Neural crest cell (in vitro differentiated cells): ENCODE data around the gene OTUD1. TPM values are rescaled to one million over a fixed set of nuclear protein-coding genes. Genes with fewer than 3 reads are reported as not detected.
A peak's percentile ranks its signal among the peaks of the same experiment; 100 is the strongest.

Source experiments
- DNase-seq: peaks from one replicate; pipeline ENCODE4 v3.0.0; 2021; ENCODE audit warnings: low read depth, mixed read lengths, low spot score
- H3K27ac Mint-ChIP-seq: one replicate; pipeline ENCODE4 v1.8.0; 2021; ENCODE audit warnings: mild to moderate bottlenecking, mixed read lengths; ENCODE audit not compliant: unreplicated experiment
- H3K27me3 Mint-ChIP-seq: 2 replicates; pipeline ENCODE4 v1.8.0; 2021; ENCODE audit warnings: low read depth, mild to moderate bottlenecking, mixed read lengths
- H3K36me3 Mint-ChIP-seq: 2 replicates; pipeline ENCODE4 v1.8.0; 2021; ENCODE audit warnings: low read depth, mild to moderate bottlenecking, mixed read lengths
- H3K4me1 Mint-ChIP-seq: 2 replicates; pipeline ENCODE4 v1.8.0; 2021; ENCODE audit warnings: mixed read lengths
- H3K4me3 Mint-ChIP-seq: one replicate; pipeline ENCODE4 v1.8.0; 2021; ENCODE audit warnings: mild to moderate bottlenecking, mixed read lengths
- H3K9me3 Mint-ChIP-seq: 2 replicates; pipeline ENCODE4 v1.8.0; 2021; ENCODE audit warnings: mixed read lengths
- total RNA-seq: library from RNA; stranded (reverse); gene quantifications from 2 replicates; pipeline ENCODE4 v1.2.1, GENCODE V29; 2021
- TF ChIP-seq, protein P1 (sequence below): fragments of 200-600 bp; sonication (generic); conservative IDR thresholded peaks from 2 replicates; pipeline ENCODE4 v1.5.0; 2021; ENCODE audit warnings: antibody characterized with exemption, mild to moderate bottlenecking

OTUD1 gene
- total RNA-seq, 1 donor from 2014 or later = 3.3 TPM

DNA sequence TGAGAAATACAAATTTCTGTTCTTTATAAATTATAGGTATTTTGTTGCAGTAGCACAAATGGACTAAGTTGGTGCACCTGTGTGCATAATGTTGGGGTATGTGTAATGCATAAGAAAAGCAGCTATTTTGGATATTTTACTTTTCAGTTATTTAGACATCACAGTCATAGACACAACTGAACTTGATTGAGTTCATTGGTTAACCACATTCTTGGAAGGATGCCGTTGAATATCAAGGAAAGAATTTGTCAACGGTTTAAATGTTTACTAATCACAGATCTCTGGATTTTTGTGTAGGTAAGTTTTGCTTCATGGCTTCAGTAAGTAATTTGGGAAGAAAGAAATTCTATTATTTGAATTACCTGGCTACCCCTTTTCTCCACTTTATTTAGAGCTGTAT is 4.1 kb downstream of the OTUD1 start:
- no peak for DNase-seq
- TF ChIP-seq, protein P1, sequence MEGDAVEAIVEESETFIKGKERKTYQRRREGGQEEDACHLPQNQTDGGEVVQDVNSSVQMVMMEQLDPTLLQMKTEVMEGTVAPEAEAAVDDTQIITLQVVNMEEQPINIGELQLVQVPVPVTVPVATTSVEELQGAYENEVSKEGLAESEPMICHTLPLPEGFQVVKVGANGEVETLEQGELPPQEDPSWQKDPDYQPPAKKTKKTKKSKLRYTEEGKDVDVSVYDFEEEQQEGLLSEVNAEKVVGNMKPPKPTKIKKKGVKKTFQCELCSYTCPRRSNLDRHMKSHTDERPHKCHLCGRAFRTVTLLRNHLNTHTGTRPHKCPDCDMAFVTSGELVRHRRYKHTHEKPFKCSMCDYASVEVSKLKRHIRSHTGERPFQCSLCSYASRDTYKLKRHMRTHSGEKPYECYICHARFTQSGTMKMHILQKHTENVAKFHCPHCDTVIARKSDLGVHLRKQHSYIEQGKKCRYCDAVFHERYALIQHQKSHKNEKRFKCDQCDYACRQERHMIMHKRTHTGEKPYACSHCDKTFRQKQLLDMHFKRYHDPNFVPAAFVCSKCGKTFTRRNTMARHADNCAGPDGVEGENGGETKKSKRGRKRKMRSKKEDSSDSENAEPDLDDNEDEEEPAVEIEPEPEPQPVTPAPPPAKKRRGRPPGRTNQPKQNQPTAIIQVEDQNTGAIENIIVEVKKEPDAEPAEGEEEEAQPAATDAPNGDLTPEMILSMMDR = no peak
- Mint-ChIP-seq H3K36me3 (no peaks in the 10 kb centered on the region), H3K27ac (no peak overlapping the region), H3K4me3 (peak overlapping the region; percentile 42), H3K4me1 (peaks cover 22% of the 10 kb centered on the region), H3K27me3 (peaks cover 5% of the 10 kb centered on the region), H3K9me3 (no peaks in the 10 kb centered on the region)

DNA sequence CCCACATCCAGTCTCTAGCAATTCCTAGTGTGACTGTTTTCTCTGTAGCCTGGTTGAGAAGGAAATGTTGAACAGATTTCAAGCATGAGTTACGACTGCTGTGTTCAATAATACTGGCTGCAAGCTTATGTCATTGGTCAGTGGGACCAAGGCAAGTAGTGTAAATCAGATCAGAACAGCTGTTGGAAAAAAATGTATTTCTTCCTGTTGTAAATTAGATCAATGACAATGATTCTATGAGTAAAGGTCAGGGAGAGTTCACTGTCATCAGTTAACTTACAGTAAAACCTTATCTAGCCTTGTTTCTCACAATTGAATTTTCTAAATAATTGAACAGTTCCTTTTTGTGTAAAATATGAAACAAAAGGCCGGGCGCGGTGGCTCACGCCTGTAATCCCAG is 6.7 kb downstream of the OTUD1 start:
- Mint-ChIP-seq H3K4me1 (peaks cover 11% of the 10 kb centered on the region), H3K27me3 (peaks cover under 1% of the 10 kb centered on the region), H3K27ac (no peak overlapping the region), H3K36me3 (no peaks in the 10 kb centered on the region), H3K4me3 (no peak overlapping the region), H3K9me3 (no peaks in the 10 kb centered on the region)
- no peak for DNase-seq
- TF ChIP-seq, protein P1 = no peak

DNA sequence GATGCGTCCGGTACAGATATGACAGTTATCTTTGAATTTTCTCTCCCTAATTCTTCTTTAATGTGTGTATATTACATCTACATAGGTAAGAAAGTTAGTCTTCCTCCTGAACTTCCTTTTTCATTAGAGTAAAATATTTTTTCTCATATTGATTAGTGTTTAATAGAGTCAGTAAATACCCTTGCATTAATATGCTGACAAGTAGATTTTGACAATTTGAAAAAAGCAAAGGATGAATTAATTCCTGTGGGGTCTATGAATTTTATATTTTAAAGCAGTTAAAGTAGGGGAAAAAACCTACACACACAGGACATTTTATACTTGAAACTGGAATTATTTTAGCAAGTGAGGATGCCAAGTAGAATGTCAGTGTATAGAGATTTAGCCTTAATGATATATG is 9.4 kb downstream of the OTUD1 start:
- H3K4me1 Mint-ChIP-seq = no peaks in the 10 kb centered on the region
- H3K9me3 Mint-ChIP-seq = no peaks in the 10 kb centered on the region
- no peak overlapping the region for H3K27ac Mint-ChIP-seq
- H3K36me3 Mint-ChIP-seq = no peaks in the 10 kb centered on the region
- no peaks in the 10 kb centered on the region for H3K27me3 Mint-ChIP-seq
- no peak for DNase-seq
- no peak overlapping the region for H3K4me3 Mint-ChIP-seq
- TF ChIP-seq, protein P1 = no peak

DNA sequence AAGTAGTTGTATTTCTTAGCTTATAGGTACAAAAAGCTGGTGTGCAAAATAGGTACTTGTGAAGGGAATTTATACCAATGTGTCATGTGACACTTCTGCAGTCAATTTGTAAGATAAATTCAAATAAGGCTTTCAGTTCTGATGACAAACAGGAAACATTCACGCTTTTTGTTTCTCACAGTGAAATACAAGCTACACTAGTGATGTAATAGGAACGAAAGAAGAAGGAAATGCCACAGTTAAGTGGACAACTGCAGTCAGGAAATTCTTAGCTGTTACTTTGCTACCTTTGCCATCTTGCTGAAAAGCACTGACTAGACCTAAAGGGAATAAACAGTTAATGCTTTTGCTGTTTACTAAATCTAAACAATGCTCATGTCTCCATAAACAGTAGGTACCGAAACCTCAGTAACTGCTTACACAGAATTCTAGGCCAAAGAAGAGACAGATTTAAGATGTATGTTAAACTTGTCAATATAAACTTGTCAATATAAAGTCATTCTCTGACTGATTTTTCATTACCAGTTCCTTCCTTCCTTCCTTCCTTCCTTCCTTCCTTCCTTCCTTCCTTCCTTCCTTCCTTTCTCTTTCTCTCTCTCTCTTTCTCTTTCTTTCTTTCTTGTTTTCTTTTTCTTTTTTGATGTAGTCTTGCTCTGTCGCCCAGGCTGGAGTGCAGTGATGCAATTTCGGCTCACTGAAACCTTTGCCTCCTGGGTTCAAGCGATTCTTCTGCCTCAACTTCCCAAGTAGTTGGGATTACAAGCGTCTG is 10.1 kb downstream of the OTUD1 start:
- no peaks in the 10 kb centered on the region for H3K4me1 Mint-ChIP-seq
- no peaks in the 10 kb centered on the region for H3K27me3 Mint-ChIP-seq
- H3K36me3 Mint-ChIP-seq = no peaks in the 10 kb centered on the region
- H3K4me3 Mint-ChIP-seq = no peak overlapping the region
- TF ChIP-seq, protein P1 = no peak
- H3K27ac Mint-ChIP-seq = no peak overlapping the region
- no peak for DNase-seq
- H3K9me3 Mint-ChIP-seq = no peaks in the 10 kb centered on the region

DNA sequence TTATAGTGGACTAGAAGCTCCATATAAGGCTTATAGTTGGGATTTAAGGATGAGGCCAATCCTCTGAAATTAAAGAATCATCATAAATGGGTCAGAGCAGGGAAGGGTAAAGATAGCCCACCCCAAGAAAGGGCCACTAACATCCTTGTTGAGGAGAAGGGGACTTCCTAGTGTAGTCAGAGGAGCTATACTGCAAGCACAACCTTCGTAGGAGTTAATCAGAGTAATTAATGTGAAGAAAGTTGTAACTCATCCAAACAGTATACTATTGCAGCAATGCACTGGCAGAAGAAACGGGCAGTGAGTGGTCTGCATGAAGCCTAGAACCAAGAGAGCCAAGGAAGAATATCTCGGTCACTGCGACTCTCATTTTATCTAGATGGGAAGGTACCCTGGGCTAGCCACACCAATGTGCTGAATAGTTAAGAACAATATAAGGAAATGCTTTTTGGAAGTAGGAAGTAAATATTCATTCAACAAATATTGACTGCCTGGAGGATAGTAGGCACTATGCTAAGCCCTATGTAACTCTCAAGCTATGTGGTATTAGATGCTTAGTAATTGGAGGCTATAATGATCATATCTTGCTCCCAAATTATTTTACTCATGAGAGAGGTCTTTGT is 13.3 kb downstream of the OTUD1 start:
- TF ChIP-seq, protein P1 = no peak
- no peaks in the 10 kb centered on the region for H3K36me3 Mint-ChIP-seq
- no peaks in the 10 kb centered on the region for H3K9me3 Mint-ChIP-seq
- H3K27me3 Mint-ChIP-seq = no peaks in the 10 kb centered on the region
- no peaks in the 10 kb centered on the region for H3K4me1 Mint-ChIP-seq
- H3K27ac Mint-ChIP-seq = no peak overlapping the region
- H3K4me3 Mint-ChIP-seq = no peak overlapping the region
- DNase-seq = no peak
